Measurements from ENCODE around the gene CNTNAP5.

DNA sequence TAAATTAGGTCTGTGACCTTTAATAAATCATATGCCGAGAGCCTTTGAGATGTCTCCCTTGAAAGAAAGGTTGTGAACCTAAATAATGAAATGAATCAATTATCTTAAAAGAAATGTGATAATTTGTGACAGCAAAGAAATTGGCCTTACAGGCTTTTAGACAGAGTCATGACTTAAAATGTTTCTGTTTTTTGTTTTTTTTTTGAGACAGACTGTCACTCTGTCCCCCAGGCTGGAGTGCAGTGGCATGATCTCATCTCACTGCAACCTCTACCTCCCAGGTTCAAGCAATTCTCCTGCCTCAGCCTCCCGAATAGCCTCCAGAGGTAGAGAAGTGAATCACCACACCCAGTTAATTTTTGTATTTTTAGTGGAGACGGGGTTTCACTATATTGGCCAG, 898.0 kb downstream of the CNTNAP5 start:
- TF ChIP-seq POLR2A (IDR thresholded peaks at IDR 0.05), result no peak
- TF ChIP-seq, protein P1, sequence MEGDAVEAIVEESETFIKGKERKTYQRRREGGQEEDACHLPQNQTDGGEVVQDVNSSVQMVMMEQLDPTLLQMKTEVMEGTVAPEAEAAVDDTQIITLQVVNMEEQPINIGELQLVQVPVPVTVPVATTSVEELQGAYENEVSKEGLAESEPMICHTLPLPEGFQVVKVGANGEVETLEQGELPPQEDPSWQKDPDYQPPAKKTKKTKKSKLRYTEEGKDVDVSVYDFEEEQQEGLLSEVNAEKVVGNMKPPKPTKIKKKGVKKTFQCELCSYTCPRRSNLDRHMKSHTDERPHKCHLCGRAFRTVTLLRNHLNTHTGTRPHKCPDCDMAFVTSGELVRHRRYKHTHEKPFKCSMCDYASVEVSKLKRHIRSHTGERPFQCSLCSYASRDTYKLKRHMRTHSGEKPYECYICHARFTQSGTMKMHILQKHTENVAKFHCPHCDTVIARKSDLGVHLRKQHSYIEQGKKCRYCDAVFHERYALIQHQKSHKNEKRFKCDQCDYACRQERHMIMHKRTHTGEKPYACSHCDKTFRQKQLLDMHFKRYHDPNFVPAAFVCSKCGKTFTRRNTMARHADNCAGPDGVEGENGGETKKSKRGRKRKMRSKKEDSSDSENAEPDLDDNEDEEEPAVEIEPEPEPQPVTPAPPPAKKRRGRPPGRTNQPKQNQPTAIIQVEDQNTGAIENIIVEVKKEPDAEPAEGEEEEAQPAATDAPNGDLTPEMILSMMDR (IDR thresholded peaks at IDR 0.05 in 4 of 5, conservative IDR thresholded peaks at IDR 0.05 in 1 of 5), result no peak

All from gastrocnemius medialis (tissue), 4 donors.